Spleen (tissue), 11 donors: ENCODE measurements around the gene RPL18. TPM values are rescaled to one million over a fixed set of nuclear protein-coding genes. Genes with fewer than 3 reads are reported as not detected.
"Not testable (repeated sequence)": the region's sequence is repeated elsewhere in the genome, so short reads cannot be mapped to it uniquely, and the experiment has no call there.

Experiments
- DNase-seq: peaks from one replicate; pipeline ENCODE4 v3.0.0-alpha.2; 2020
- H3K27ac ChIP-seq, 8 donors: fragments of 200-600 bp; sonication (generic) in 7 of 8; 1 replicate in 4 of 8; 2 replicates in 4 of 8; pipeline versions ENCODE4 v1.5.0 to v1.8.0; 2016 to 2021; ENCODE audit warnings: inconsistent platforms in 4 of 8, mild to moderate bottlenecking in 4 of 8, moderate library complexity in 1 of 8
- H3K27me3 ChIP-seq, 7 donors: fragments of 200-600 bp; sonication (generic) in 6 of 7; replicated peaks in 1 of 7; 1 replicate in 4 of 7; 2 replicates in 3 of 7; pipeline versions ENCODE4 v1.5.0 to v1.8.0; 2016 to 2021; ENCODE audit warnings: inconsistent platforms in 3 of 7, mild to moderate bottlenecking in 1 of 7
- H3K36me3 ChIP-seq, 6 donors: fragments of 200-600 bp; sonication (generic) in 5 of 6; 1 replicate in 4 of 6; 2 replicates in 2 of 6; pipeline versions ENCODE4 v1.5.0 to v1.8.0; 2016 to 2021; ENCODE audit warnings: inconsistent platforms in 2 of 6
- H3K4me1 ChIP-seq, 6 donors: fragments of 200-600 bp; sonication (generic) in 5 of 6; 1 replicate in 3 of 6; 2 replicates in 3 of 6; pipeline versions ENCODE4 v1.5.0 to v1.8.0; 2016 to 2021; ENCODE audit warnings: inconsistent platforms in 3 of 6
- H3K4me3 ChIP-seq, 8 donors: fragments of 200-600 bp; sonication (generic) in 7 of 8; 1 replicate in 4 of 8; 2 replicates in 4 of 8; pipeline versions ENCODE4 v1.5.0 to v1.8.0; 2016 to 2021; ENCODE audit warnings: inconsistent platforms in 4 of 8, mild to moderate bottlenecking in 4 of 8, moderate library complexity in 2 of 8
- H3K9me3 ChIP-seq, 8 donors: fragments of 200-600 bp; sonication (generic) in 7 of 8; 1 replicate in 4 of 8; 2 replicates in 4 of 8; pipeline versions ENCODE4 v1.5.0 to v1.8.0; 2016 to 2021; ENCODE audit warnings: inconsistent platforms in 4 of 8
- POLR2A ChIP-seq, 3 donors: fragments of 450-650 bp; IDR thresholded peaks; one replicate each; pipeline ENCODE4 v1.5.1; 2017; ENCODE audit warnings: antibody characterized with exemption in 3 of 3, mild to moderate bottlenecking in 1 of 3
- POLR2AphosphoS5 ChIP-seq, 3 donors: sonication (generic); formaldehyde crosslinking; IDR thresholded peaks; one replicate each; pipeline ENCODE4 v1.5.1; 2017; ENCODE audit warnings: antibody characterized with exemption in 3 of 3
- WGBS, 5 donors: extraction: QIAGEN DNeasy Blood & Tissue Kit in 3 of 5; methylation state at CpG; one replicate each; pipeline versions ENCODE4 v1.1.5 to v1.1.7; 2013 to 2018; 5-methylcytosine and 5-hydroxymethylcytosine counted together
- intact Hi-C: fragments of 100-400 bp; cut with DNase I; formaldehyde crosslinking; loops from one replicate; pipeline ENCODE4 v1.15.0; 2023; ENCODE audit warnings: low total_unique reads
- polyA plus RNA-seq, 3 donors: library from polyadenylated mRNA; stranded (reverse); fragments of 200-250 nt; gene quantifications; one replicate each; pipeline ENCODE4 v1.2.1, GENCODE V29; 2013
- total RNA-seq, 7 donors: library from RNA; depleted of rRNA in 3 of 7; stranded (reverse); fragments of >200 nt in 3 of 7; fragmentation: NEBNext Ultra II Directional in 4 of 7; extraction: Animal tissue kit (Norgen Biotek cat#: 25700) in 4 of 7; gene quantifications; one replicate each; pipeline versions ENCODE4 v1.1.0 to v1.2.1, GENCODE V29; 2016 to 2021
- TF ChIP-seq, protein P1 (sequence below), 11 experiments: fragments of 200-600 bp in 7 of 11; fragments of 450-650 bp in 4 of 11; sonication (generic) in 4 of 11; IDR thresholded peaks in 8 of 11; conservative IDR thresholded peaks in 3 of 11; 1 replicate in 7 of 11; 2 replicates in 4 of 11; pipeline versions ENCODE4 v1.4.0 to v1.8.0; 2016 to 2021; ENCODE audit warnings: antibody characterized with exemption in 11 of 11, inconsistent platforms in 4 of 11, mild to moderate bottlenecking in 1 of 11
- donor health status: healthy with polysubstance abuse.
- donor health status: DM: no; HTN: no; CAD: no; lungs with moderate emphysema.
- donor health status: DM: no; HTN: no; CAD: no.
- donor health status: Bipolar disorder and iron deficiency.
- donor health status: healthy.
- donor health status: DM: no; HTN: no; CAD: no.
- donor health status: DM: yes; HTN: yes; CAD: no.

RPL18 gene
- total and polyA plus RNA-seq, 10 donors = 1,136 to 5,575 (median 2,485) TPM

DNA sequence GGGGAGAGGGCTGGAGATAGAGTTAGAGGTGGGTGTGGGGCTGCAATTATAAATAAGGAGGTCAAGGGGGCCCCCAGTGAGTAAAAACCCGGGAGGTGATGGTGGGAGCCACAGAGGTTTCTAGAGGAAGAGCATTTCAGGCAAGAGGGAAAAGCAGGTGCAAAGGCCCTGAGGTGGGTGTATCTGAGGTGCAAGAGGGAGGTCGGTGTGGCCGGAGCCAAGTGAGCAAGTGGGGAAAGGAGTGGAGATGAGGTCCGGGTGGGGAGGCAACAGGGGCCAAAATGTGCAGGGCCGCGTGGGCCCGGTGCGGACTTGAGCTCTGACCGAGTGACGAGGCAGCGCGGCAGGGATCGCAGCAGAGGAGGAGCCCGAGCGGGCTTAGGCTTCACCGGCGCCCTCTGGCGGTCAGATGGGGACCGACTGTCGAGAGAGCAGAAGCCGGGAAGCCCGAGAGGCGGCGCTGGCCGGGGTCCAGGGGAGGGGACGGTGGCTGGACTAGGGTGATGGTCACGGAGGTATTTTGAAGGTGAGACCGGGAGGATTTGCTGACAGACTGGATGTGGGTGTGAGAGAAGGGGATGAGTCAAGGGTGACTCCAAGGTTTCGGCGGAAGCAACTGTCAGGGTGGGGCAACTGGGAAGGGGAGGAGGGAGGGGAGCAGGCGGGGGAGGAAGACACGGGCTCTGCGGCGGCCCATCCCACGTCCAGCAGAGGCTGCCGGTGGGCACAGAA, 30.1 kb downstream of the RPL18 start:
- peak; percentile 98 for DNase-seq
- H3K9me3 ChIP-seq = no peaks in the 10 kb centered on the region
- no peaks in the 10 kb centered on the region for H3K36me3 ChIP-seq
- peaks cover 0 to 18% (median 15%) of the 10 kb centered on the region in 6 donors for H3K4me1 ChIP-seq
- peak overlapping the region in 2 of 8 donors; percentile 61 to 76 for H3K27ac ChIP-seq
- 4 to 6% (median 4%) methylated on average over 33 to 36 of the region's 36 CpGs for WGBS, 5 donors
- TF ChIP-seq POLR2A (IDR thresholded peaks at IDR 0.05) = no peak
- TF ChIP-seq, protein P1, sequence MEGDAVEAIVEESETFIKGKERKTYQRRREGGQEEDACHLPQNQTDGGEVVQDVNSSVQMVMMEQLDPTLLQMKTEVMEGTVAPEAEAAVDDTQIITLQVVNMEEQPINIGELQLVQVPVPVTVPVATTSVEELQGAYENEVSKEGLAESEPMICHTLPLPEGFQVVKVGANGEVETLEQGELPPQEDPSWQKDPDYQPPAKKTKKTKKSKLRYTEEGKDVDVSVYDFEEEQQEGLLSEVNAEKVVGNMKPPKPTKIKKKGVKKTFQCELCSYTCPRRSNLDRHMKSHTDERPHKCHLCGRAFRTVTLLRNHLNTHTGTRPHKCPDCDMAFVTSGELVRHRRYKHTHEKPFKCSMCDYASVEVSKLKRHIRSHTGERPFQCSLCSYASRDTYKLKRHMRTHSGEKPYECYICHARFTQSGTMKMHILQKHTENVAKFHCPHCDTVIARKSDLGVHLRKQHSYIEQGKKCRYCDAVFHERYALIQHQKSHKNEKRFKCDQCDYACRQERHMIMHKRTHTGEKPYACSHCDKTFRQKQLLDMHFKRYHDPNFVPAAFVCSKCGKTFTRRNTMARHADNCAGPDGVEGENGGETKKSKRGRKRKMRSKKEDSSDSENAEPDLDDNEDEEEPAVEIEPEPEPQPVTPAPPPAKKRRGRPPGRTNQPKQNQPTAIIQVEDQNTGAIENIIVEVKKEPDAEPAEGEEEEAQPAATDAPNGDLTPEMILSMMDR (IDR thresholded peaks at IDR 0.05 in 8 of 11, conservative IDR thresholded peaks at IDR 0.05 in 3 of 11) = peak; percentile 86 to 96 (median 94)
- TF ChIP-seq POLR2AphosphoS5 (IDR thresholded peaks at IDR 0.05) = peak; percentile 39 to 77 (median 54)
- H3K27me3 ChIP-seq = peaks cover 0 to 25% (median 0%) of the 10 kb centered on the region in 7 donors
- intact Hi-C loops = loop anchor here (10.0 kb wide), 1 partner anchor 84 kb away; no protein-coding TSS in a partner anchor
- peak overlapping the region in 7 of 8 donors; percentile 8 to 68 (median 27) for H3K4me3 ChIP-seq

DNA sequence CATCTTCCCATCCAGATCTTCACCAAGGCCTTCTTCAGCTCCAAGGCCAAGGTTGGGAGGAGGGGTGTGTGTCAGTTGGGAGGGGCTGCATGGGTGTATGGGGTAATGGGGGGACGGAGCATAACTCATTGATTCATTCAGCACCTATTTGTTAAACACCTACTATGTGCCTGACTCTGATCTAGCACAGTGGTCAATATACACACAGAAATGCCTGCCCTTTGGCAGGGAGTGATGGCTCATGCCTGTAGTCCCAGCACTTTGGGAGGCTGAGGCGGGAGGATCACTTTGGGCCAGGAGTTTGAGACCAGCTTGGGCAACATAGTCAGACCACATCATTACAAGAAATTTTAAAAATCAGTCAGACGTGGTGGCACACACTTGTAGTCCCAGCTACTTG, 31.6 kb downstream of the RPL18 start:
- intact Hi-C loops = loop anchor here (10.0 kb wide), 1 partner anchor 83 kb away; no protein-coding TSS in a partner anchor
- TF ChIP-seq POLR2AphosphoS5 (IDR thresholded peaks at IDR 0.05) = no peak
- TF ChIP-seq, protein P1 (IDR thresholded peaks at IDR 0.05 in 8 of 11, conservative IDR thresholded peaks at IDR 0.05 in 3 of 11) = no peak
- no peak for TF ChIP-seq POLR2A (IDR thresholded peaks at IDR 0.05)
- H3K4me1 ChIP-seq = peaks cover 0 to 23% (median 16%) of the 10 kb centered on the region in 6 donors
- peaks cover 0 to 30% (median 0%) of the 10 kb centered on the region in 7 donors for H3K27me3 ChIP-seq
- H3K9me3 ChIP-seq = no peaks in the 10 kb centered on the region
- H3K27ac ChIP-seq = no peak overlapping the region
- no peak for DNase-seq
- WGBS, 5 donors = 70 to 96% (median 86%) methylated on average over 2 to 3 of the region's 3 CpGs
- H3K36me3 ChIP-seq = no peaks in the 10 kb centered on the region
- no peak overlapping the region for H3K4me3 ChIP-seq

DNA sequence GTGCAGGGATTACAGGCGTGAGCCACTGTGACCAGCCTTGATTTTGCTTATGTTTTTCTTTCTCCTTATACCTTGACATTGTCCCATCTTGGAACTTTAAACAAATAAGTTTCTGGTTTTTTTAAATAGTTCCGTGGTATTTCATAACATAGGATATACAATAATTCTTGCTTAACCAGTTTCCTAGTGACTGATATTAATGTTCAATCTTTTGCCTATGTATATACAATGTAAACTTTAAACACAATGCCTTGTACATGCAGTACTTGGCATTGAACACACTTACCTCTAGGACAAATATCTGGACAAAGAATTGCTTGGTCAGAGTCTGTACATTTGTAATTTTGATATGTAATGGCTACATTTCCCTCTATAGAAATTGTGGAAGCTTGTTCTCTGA, 36.8 kb downstream of the RPL18 start:
- H3K27me3 ChIP-seq = peaks cover 0 to 14% (median 0%) of the 10 kb centered on the region in 7 donors
- no peak overlapping the region for H3K4me3 ChIP-seq
- TF ChIP-seq, protein P1 (IDR thresholded peaks at IDR 0.05 in 8 of 11, conservative IDR thresholded peaks at IDR 0.05 in 3 of 11) = no peak
- TF ChIP-seq POLR2AphosphoS5 (IDR thresholded peaks at IDR 0.05) (no peak), POLR2A (IDR thresholded peaks at IDR 0.05) (no peak)
- 61 to 78% (median 67%) methylated on average over 2 of the region's 2 CpGs for WGBS, 5 donors
- H3K36me3 ChIP-seq = no peaks in the 10 kb centered on the region
- H3K4me1 ChIP-seq = peaks cover 0 to 11% (median 5%) of the 10 kb centered on the region in 6 donors
- H3K27ac ChIP-seq = no peak overlapping the region
- no peaks in the 10 kb centered on the region for H3K9me3 ChIP-seq
- no peak for DNase-seq
- intact Hi-C loops = loop anchor here (5.0 to 10.0 kb wide), 2 partner anchors 77 to 315 kb away; no protein-coding TSS in a partner anchor

DNA sequence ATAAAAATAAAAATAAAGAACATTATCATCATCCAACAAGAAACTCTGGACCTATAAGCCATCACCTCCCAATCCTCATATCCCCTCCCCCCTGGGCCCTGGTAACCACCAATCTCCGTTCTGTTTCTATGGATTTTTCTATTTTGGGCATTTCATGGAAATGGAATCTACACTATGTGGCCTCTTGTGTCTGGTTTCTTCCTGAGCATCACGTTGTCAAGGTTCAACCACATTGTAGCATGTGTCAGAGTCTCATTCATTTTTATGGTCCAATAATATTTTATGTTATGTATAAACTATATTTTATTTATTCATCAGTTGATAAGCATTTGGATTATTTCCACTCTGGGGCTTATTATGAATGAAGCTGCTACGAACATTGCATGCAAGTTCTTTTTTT, 40.1 kb downstream of the RPL18 start:
- TF ChIP-seq, protein P1 (IDR thresholded peaks at IDR 0.05 in 8 of 11, conservative IDR thresholded peaks at IDR 0.05 in 3 of 11) = no peak
- TF ChIP-seq POLR2A (IDR thresholded peaks at IDR 0.05) (no peak), POLR2AphosphoS5 (IDR thresholded peaks at IDR 0.05) (no peak)
- intact Hi-C loops = no loop called here
- H3K27me3 ChIP-seq = peaks cover 0 to 5% (median 0%) of the 10 kb centered on the region in 7 donors
- no peak for DNase-seq
- peaks cover 0 to 11% (median 4%) of the 10 kb centered on the region in 6 donors for H3K4me1 ChIP-seq
- no peak overlapping the region for H3K27ac ChIP-seq
- no peaks in the 10 kb centered on the region for H3K36me3 ChIP-seq
- H3K9me3 ChIP-seq = no peaks in the 10 kb centered on the region
- no peak overlapping the region for H3K4me3 ChIP-seq
- WGBS, 5 donors = 32 to 63% (median 51%) methylated on average over 3 of the region's 3 CpGs

DNA sequence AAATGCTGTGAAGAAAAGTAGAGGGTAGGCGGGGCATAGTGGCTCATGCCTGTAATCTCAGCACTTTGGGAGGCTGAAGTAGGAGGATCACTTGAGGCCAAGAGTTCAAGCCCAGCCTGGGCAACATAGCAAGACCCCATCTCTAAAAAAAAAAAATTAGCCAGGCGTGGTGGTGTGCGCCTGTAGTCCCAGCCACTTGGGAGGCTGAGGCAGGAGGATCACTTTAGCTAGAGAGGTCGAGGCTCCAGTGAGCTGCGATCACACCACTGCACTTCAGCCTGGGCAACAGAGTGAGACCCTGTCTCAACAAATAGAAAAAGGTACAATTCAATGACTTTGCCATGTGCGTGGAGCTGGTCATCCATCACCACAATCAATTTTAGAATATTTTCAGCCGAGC, 41.1 kb downstream of the RPL18 start:
- H3K4me1 ChIP-seq, H3K27ac ChIP-seq, H3K4me3 ChIP-seq, intact Hi-C loops, H3K27me3 ChIP-seq, H3K9me3 ChIP-seq, DNase-seq, H3K36me3 ChIP-seq: not testable (repeated sequence)
- 89 to 94% (median 91%) methylated on average over 7 of the region's 7 CpGs for WGBS, 5 donors
